GM18511 (cell line): Measurements from ENCODE around the gene ADGB.

ENCODE experiments used
- ATAC-seq: cut with Tn5 transposase; IDR thresholded peaks from one replicate; pipeline ENCODE4 v1.9.1; 2021; ENCODE audit warnings: mild to moderate bottlenecking, moderate library complexity; ENCODE audit not compliant: unreplicated experiment

The ADGB gene

GRCh38 chr6:146628350-146628749, 29.6 kb downstream of the ADGB start:
- no peak for ATAC-seq

DNA sequence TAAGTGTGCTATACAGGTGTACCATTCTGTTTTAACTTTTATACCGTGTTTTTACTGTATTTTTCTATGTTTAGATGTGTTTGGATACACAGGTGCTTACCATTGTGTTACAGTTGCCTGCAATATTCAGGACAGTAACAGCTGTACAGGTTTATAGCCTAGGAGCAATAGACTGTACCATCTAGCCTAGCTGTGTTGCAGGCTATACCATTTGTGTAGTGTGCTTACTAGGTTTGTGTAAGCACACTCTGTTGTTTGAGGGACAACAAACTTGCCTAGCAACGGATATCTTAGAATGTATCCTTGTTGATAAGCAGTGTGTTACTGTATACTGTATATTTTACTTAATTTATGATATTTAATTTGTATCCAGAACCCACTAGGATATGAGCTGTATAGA, 35.2 kb downstream of the ADGB start:
- ATAC-seq: no peak

DNA sequence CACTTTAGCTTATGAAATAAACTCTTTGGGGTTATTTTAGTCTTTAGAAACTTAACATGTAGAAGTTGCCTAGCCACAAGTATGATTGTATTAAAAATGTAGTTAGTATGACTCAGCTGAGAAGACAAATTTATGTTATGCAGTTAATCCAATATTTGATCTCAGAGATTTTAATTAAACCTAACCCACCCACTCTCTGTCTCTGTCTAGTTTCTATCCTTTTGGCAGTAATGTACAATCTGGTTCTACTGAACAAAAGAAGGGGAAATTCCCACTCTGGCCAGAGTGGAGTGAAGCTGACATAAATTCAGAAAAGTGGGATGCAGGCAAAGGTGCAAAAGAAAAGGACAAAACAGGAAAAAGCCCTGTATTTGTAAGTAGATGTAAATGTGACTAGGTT, 36.4 kb downstream of the ADGB start:
- ATAC-seq: no peak

DNA sequence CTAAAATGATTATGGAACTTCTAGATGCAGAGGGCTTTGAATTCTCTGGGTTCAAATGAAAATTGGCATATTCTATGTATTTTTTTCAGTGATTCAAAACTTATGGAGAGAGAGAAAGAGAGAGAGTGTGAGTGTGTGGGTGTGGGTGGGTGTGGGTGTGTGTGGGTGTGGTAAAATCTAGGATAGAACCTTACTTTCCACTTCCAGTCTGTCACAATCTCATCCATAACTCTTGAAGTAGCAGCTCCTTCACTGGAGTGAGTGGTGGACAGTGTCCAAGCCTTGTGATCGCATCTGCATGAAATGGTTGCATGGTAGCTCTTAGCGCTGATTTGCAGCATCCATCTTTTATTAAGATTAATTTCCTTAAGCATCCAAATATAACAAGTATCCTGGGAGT, 37.7 kb downstream of the ADGB start:
- ATAC-seq: no peak

GRCh38 chr6:146642921-146643320, 44.1 kb downstream of the ADGB start:
- ATAC-seq: no peak

- ATAC-seq: no peak
Measured at GRCh38 chr6:146650799-146651481, 52.2 kb downstream of the ADGB start.

DNA sequence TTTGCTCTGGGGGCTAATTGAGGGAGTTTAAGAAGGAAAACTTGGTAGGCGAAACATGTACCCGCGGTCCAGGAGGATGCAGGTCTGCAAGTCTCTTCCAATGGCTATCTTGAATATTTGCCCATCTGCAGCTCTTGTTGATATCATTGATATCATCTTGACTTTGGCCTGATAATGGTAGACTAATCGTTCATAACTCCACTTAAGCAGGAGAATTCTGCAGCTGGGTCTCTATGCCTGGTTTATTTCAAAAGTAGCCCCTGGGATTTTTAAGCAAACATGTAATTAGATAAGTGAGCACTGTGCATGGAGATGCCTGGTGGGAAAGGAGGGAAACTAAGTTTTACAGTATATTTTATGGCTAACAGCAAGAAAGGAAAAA, 52.7 kb downstream of the ADGB start:
- no peak for ATAC-seq

DNA sequence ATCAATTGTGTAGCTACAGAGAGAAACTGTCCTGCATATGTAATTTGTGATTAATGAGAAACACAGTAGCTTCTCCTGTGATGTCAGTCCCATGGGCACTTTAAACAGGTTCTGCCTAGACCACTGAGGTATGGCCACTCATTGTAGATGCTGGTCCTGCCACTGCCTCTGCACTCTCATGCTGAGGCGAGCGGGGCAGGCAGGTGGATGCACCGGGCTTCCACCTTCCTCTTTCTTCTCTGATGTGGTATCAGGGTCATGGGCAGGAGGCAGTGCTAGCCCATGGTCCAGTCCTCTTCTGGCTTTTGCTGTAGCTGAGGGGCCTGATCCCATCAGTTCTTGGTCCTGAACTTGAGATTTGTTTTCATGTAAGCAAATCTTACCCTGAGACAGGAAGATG, 58.7 kb downstream of the ADGB start:
- no peak for ATAC-seq

- ATAC-seq: no peak
Measured at GRCh38 chr6:146664871-146665360, 66.1 kb downstream of the ADGB start.

DNA sequence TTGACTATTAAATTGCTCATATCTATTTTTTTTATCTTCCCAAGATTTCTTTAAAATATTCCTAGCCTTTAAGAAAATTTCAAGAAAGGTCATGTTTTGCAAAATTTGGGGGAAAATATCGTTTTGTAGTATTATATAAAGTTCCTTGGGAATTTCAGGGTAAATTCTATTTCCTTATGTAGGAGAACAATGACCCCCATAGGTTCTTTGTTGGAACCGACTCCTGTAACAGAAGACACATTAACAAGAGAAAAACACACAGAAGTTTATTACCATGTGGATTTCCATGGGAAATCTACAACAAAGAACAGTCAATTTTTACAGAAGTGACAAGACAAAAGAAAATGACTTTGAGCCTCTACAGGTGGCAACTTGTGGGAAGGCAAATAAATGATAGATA, 68.1 kb downstream of the ADGB start:
- no peak for ATAC-seq

GRCh38 chr6:146670161-146670560, 71.4 kb downstream of the ADGB start:
- ATAC-seq: no peak

- ATAC-seq: no peak
Measured at GRCh38 chr6:146673069-146673468, 74.3 kb downstream of the ADGB start.

GRCh38 chr6:146679386-146679785, 80.6 kb downstream of the ADGB start:
- no peak for ATAC-seq

DNA sequence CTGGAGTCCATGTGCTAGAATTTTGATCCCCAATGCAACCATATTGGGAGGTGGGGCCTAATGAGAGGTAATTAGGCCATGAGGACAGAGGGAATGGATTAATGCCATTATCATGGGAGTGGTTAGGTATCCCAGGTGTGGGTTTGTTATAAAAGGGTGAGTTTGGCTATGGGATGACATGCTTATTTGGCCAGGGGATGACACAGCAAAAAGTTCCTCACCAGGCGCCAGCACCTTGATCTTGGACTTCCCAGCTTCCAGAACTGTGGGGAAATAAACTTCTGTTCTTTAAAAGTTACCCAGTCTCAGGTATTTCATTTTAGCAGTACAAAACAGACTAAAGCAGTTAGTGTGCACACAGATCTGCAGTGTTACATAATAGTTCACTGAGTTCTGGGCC, 84.1 kb downstream of the ADGB start:
- no peak for ATAC-seq

- ATAC-seq: no peak
Measured at GRCh38 chr6:146689806-146690205, 91.0 kb downstream of the ADGB start.

GRCh38 chr6:146693342-146693741, 94.6 kb downstream of the ADGB start:
- no peak for ATAC-seq

- ATAC-seq: no peak
Measured at GRCh38 chr6:146697921-146698320, 99.1 kb downstream of the ADGB start.

GRCh38 chr6:146700078-146700686, 101.4 kb downstream of the ADGB start:
- ATAC-seq: peak; percentile 90

GRCh38 chr6:146701632-146702031, 102.9 kb downstream of the ADGB start:
- ATAC-seq: no peak

DNA sequence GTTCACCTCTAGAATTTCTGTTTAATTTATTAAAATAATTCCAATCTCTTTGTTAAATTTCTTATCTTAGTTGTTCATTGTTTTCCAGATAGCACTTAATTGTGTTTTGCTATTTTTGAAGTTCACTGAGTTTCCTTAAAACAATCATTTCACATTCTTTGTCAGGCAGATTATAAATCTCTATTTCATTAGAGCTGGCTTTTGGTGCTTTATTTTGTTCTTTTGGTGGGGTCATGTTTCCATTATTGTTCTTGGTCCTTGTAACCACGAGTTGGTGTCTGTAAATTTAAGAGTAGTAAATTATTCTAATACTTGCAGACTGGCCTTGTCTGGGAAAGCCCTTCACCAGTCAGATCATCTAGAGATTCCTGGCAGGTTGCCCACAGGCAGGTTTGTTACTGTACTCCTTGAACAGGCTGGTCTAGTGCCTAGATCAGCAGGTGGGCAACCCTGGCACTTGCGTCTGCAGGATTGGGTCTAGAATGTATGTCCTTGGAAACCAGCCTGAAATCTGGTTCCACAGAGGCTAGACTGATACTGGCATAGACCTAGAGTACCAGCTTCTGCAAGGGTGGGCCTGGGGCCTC, 110.4 kb downstream of the ADGB start:
- no peak for ATAC-seq

DNA sequence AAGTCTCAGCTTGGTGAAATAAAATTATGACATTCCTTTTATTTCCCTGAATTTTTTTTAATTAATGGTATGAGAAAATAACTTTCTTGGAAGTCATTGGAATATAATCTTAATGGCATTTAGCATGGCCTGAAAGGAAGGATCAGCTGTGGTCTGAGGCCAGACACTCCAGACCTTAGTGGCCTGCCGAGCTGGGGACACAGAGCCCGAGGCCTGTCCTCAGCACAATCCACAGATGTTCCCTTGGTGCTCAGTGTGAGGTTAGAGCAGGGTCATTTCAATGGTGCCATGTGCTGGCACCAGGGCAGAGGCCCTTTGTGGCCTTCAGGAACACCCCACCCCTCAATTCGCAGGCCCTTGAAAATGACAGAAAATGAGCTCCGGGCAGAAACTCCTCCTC, 120.6 kb downstream of the ADGB start:
- ATAC-seq: no peak

DNA sequence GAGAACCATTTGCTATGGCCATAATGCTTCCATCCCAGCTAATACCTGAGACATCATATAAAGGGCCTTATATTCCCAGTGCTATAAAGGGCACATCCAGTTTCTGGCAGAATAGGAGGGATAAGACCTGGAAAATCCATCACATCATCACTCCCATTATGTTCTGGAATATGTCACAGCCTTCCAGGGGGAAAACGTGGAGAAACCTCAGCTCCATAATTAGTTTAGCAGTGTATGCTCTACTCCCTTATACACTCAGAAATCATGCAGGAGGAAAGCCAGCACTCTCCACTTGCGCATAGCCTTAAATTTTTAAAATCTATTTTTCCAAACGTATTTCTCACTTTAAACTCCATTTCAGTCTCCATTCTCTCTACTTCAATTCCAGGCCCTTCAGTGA, 140.9 kb downstream of the ADGB start:
- ATAC-seq: no peak
